Stimulated activated CD4-positive, alpha-beta T cell treated with anti-CD3 and anti-CD28 coated beads, Interleukin-15, amount 100 ng/mL, for 24 hours (primary cell): ENCODE data around the gene EMC1.
"Not testable (repeated sequence)": the region's sequence is repeated elsewhere in the genome, so short reads cannot be mapped to it uniquely, and the experiment has no call there.

Experiments used
- DNase-seq: peaks from one replicate; pipeline ENCODE4 v3.0.0-alpha.2; 2020

Gene EMC1

DNA sequence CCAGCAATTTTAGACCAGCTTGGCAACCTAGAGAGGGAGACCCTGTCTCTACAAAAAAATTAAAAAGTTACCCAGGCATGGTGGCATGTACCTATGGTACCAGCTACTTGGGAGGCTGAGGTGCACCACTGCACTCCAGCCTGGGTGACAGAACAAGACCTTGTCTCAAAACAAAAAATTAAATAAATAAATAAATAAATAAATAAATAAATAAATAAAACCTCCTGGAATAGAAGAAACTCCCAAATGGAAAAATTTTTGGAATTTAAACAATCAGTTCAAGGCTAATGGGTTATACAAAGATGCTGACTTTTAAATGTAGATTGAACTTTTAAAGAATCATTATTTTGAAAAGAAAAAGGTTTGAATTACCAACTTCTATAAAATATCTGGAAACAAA is 63.5 kb downstream of the EMC1 start:
- DNase-seq = no peak

DNA sequence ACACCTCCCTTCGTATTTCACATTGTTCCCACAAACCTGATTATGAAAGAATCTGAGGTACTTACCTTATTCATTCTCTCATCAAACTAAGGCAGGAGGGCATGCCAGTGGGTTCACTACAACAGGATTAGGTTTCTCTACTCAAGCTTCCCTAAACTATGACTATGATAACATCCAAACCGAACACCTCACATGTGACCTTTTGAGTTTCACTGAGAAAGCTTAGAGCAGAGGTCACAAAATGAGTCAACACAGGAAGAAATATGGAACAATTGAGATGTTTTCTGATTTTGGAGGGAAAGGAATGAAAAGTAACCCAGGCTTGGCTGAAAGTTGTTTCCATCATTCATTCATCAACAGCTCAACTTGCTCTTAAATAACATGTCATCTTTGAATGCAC is 65.3 kb downstream of the EMC1 start:
- DNase-seq = peak; percentile 35

DNA sequence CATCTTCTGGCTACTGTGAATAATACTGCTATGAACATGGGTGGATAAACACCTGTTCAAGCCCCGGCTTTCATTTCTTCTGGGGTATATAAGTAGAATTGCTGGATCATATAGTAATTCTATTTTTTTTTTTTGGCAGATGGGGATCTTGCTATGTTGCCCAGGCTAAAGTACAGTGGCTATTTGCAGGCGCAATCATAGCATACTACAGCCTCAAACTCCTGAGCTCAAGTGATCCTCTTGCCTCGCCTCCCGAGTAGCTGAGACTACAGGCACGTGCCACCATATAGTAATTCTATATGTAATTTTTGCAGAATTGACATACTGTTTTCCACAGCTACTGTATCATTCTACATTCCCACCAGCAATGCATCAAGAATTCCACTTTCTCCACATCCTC is 69.1 kb downstream of the EMC1 start:
- no peak for DNase-seq

DNA sequence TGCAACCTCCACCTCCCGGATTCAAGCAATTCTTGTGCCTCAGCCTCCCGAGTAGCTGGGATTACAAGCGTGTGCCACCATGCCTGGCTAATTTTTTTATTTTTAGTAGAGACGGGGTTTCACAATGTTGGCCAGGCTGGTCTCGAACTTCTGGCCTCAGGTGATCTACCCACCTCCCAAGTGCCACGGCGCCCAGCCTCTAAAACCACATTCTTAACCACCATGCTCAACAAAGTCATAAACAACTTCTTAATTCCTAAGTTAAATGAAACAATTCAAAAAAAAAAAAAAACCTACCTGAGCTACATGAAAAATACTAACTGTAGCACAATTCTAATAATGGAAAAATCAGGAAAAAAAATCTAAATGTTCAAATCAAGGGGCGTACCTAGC is 71.1 kb downstream of the EMC1 start:
- not testable (repeated sequence) for DNase-seq

DNA sequence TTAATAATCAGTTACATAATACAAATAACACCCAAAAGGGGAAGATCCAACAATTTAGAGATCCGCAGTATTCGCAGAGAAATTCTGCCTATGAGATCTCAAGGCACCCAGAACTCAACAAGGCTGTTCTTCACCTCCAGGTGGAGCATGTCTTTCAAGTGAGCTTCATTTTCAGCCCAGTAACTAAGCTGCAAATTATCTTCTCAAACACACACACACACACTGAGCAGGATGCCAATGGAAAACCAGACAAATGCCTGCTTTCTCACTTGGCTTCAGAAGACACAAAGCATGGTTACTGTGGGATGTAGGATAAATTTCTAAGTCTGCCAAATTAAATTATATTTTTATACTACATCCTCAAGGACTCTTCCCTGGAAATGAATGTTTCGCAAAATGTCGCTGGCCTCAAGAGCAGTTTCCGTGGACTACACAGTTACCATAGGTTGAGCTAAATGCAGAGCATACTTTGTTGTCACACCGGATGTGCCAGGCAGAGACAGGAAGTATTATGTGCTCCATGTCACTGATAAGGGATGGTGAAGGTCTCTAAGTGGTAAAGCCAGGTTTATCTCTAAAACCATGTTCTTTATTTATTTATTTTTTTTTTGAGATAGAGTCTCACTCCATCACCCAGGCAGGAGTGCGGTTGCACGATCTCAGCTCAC is 71.6 kb downstream of the EMC1 start:
- peak; percentile 9 for DNase-seq

DNA sequence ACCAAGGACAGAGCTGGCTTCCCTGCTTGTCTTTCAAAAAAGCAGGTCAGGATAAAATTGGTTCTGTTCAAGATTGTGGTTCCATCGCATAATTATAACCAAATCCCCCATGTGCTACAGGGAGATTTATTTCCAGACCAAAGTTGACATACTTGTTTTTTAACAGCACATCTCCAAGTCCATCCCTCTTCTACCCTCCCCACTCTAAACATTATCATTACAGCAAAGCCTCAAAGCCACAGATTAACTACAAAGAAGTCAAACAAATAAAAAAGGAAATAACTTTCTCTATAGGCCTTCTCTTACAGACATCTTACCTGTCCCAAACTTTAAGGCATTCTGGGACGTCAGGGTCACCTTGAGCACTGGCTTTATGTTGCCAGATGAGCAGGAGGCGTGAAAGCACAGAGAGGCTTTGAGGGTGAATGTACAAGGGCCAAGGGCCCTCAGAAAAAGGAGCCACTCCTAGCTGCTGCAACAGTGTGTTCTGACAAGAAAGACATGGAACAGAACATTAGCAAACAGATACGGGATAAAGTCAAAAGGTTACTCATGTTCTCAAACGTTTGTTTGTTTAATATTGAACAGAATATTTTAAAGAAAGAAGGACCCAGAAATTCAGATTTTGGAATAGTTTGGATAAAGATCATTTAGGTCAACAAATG is 72.5 kb downstream of the EMC1 start:
- no peak for DNase-seq

DNA sequence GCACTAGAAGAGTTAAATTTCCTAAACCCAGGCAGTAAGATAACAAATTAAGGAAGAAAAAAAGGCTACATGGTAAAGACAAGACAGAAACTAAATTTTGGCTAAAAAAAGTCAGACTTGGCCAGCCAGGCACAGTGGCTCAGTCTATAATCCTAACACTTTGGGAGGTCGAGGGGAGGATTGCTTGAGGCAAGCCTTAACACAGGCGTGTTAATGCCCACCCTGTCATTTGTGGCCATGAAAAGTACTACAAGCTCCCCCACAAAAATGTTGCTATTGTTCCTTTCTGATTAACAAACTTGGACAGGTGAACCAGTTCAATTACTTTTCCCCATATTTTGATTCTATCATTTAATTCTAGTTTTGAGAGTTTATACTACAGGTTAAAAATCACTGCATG is 73.5 kb downstream of the EMC1 start:
- no peak for DNase-seq

DNA sequence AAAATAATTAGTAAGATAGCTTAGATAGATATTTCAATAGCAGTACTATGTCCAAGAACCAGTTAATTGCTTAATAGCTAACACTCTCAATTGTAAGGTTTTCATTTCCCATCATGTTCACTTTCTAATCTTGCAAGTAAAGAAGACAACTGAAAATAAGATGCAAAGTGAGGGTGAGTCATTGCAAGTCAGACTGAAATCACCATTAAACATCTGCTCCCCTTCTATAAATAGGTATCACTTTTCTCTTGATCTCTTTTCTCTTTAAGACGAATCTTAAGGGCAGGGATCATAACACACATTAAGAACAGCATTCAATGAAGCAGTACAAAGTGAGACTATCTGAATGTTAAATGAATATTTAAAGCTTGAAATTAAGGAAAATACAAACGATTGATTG is 81.7 kb downstream of the EMC1 start:
- DNase-seq = no peak

DNA sequence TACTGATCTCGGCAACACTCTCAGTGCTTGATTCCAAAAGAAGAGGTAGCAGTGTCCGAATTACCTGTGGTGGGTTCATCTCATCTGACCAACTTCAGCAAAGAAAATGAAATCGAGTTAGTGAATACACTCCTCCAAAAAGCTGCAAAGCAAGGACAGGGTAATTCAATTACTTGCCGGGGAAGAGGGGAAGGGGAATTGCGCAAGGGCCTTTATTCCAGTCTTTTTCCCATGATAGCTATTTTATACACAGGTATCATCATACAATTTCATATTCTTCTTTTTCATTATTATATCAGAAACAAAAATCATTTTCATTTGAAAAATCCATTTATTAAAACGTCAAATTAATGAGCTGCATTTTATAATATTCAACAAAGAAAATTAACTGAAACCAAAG is 84.2 kb downstream of the EMC1 start:
- DNase-seq = no peak

DNA sequence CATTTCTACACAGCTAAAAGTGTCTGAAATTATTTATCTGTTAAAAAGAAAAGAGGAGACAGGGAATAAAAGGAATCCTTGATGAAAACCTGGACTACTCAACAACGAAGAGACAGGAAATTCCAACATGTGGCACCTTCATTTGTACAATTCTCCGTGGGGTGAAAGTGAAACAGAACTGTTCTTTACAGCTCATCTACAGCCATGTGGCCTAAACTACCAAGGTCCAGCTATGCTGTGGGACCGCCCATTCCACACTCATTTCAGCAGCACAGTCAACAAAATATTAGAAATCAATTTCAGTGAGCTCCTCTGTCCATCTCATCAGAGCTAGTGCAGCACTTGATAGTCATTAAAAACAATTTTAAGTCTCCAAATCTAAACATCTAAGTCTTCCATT is 85.3 kb downstream of the EMC1 start:
- no peak for DNase-seq
